GM21737 (cell line): Measurements from ENCODE around the gene ANKRD11.
"Not testable (repeated sequence)": the region's sequence is repeated elsewhere in the genome, so short reads cannot be mapped to it uniquely, and the experiment has no call there.

Source experiments
- ATAC-seq: cut with Tn5 transposase; IDR thresholded peaks from one replicate; pipeline ENCODE4 v1.9.1; 2021; ENCODE audit warnings: mild to moderate bottlenecking, moderate library complexity; ENCODE audit not compliant: unreplicated experiment

The ANKRD11 gene

GRCh38 chr16:89454378-89455125 is 35.8 kb downstream of the ANKRD11 start:
- ATAC-seq: not testable (repeated sequence)

DNA sequence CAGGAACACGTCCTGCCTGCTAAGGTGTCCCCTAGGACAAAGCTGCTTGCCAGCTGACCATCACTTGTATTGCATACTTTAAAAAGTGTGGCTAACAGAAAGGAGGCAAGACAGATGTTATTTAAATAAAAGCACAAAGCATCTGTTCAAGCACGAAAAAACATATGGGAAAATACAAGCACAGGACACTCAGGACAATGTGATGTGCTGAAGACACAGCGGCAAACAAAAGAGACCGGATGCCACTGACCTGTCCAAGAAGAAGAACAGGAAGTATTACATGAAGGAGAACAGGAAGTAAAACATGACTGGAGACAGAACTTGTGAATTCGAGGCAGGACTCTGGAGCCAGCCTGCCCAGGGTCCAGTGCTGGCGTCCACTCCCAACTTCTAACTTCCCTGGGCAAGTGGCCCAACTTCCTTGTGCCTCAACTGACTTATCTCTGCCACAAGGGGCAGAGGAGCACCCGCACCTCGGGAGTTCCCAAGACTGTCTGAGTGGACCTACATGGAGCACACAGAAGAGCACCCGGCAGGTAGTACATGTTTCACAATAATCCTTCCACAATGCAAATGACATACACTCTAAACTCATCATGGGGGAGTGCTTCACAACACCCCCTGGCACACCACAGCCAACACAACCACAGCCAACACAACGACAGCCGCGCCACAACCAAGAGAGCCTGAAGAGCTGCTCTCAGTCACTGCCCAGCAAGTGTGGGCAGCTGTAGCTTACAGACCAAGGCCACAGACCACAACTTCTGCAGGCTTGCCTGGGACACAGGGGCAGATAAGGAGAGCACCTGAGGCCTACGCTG is 36.6 kb downstream of the ANKRD11 start:
- no peak for ATAC-seq

GRCh38 chr16:89452925-89453324 is 37.4 kb downstream of the ANKRD11 start:
- ATAC-seq: no peak

GRCh38 chr16:89452241-89452640 is 38.1 kb downstream of the ANKRD11 start:
- no peak for ATAC-seq

DNA sequence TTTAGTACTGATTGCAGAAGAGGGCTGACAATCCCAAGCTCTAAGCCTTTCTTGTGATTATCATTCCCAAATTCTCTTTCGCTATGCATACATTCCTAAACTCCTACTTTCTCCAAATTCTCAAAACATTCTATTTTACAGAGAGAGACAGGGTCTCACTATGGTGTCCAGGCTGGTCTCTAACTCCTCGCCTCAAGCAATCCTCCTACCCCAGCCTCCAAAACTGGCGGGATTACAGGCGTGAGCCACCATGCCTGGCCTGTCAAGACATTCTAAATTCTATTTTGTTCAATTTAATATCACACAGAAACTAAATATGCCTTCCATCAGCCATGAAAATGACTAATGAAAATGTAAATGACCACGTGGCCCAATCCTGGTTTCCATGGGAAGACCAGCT is 39.8 kb downstream of the ANKRD11 start:
- no peak for ATAC-seq

- ATAC-seq: no peak
Measured at GRCh38 chr16:89449726-89450335, 40.5 kb downstream of the ANKRD11 start.

DNA sequence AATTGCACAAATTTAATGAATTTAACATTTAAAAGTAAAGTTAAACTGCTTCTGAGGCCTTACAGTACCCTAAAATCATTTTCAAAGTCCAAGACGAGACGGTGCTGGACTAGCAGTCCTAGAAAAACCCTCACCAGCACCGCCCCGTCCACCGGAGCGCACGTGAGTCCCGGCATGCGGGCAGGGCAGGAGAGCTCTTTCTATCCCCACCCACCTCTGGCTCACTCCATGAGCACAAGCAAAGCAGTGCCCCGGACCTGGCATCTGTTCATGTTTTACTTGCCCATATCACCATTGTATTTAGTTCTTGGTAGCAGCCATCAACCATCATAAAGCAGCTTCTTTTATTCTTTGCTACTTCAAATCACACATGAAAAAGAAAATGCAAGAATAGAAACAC is 41.7 kb downstream of the ANKRD11 start:
- ATAC-seq: no peak

DNA sequence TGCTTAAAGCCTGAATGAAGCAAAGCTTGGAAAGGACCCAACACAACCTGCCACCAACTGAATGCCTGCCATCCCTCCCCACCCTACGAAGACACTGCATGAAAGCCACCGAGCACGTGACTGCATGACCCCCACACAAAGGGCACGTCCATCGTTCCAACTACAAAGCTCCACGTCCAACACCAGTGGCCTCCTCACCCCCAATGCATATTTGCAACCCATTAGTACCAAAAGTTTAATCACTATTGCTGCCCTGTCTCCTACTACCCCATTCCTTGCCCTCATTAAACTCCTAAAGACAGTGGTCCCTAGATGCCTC is 43.4 kb downstream of the ANKRD11 start:
- no peak for ATAC-seq

DNA sequence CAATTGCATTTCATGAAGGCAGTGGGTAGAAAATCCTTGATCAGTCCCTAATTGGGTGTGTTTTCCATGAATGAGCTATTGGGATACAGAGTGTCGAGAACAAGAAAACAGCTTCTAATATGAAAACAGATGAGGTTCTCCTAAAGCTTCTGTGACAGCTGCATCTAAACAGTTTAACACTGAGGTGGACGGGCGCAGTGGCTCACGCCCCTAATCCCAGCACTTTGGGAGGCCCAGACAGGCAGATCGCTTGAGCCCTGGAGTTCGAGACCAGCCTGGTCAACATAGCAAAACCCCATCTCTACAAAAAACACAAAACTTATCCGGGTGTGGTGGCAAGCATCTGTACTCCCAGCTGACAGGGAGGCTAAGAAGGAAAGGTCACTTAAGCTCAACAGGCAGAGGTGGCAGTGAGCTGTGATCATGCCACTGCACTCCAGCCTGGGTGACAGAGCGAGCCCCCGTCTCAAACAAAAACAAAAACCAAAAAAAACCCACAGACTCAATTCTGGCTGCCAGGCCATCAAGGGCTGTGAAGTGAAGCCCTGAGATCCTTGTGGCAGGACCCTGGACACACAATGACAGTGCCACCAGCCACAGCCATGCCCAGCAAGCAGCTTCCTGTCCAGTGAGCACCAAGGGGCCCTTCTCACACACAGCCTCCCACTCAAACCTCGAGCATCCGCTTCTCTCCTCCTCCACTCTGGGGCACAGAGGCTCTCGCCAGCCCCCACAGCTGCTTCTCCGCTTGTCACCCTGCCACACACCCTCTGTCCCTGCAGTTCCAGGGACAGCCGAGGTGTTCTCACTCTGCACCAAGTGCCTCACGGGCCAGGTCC is 44.0 kb downstream of the ANKRD11 start:
- ATAC-seq: no peak

GRCh38 chr16:89445166-89445565 is 45.2 kb downstream of the ANKRD11 start:
- ATAC-seq: no peak

GRCh38 chr16:89444728-89445127 is 45.6 kb downstream of the ANKRD11 start:
- no peak for ATAC-seq

GRCh38 chr16:89444151-89444723 is 46.1 kb downstream of the ANKRD11 start:
- ATAC-seq: no peak

- ATAC-seq: no peak
Measured at GRCh38 chr16:89443727-89444084, 46.7 kb downstream of the ANKRD11 start.

DNA sequence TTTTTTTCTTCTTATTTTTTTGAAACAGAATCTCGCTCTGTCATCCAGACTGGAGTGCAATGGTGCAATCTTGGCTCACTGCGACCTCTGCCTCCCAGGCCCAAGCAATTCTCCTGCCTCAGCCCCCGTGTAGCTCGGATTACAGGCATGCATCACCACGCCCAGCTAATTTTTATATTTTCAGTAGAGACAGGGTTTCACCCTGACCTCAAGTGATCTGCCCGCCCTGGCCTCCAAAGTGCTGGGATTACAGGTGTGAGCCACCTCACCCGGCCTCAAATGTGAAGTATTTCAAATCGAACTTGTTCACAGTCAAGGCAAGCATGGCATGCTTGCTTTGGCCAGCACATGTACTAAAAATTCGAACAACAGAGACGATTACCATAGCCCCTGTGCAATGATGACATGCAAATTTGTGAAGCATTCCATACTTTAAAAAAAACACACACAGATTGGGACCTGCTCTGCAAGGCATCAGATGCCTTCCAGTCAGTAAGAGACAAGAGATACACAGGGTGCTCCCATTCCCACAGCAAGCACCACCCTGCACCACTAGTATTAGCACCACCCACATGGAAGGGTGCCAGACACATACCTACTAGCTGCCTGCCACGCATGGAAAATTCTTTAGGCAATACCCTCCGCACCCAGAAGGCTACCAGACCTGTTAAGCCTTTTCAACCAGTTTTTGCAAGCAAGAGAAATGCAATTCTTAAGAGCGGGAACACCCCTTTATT is 47.2 kb downstream of the ANKRD11 start:
- no peak for ATAC-seq

GRCh38 chr16:89442588-89442987 is 47.8 kb downstream of the ANKRD11 start:
- no peak for ATAC-seq

GRCh38 chr16:89439659-89440058 is 50.7 kb downstream of the ANKRD11 start:
- no peak for ATAC-seq

DNA sequence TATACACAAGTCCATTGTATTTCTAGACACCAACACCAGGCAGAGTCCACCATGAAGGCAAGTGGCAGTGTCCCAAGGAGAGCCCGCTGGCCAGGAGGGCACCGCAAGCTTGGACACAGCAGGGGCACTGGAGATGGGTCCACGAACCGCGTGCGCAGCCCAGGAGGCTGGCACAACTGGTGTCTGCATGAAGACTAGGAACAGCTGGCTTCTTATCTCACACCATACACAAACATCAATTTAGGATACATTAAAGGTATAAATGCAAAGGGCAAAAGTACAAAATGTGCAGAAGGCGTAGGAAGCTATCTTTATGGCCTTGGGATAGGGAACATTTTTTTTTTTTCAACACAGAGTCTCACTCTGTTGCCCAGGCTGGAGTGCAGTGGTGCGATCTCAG is 52.4 kb downstream of the ANKRD11 start:
- ATAC-seq: no peak

- no peak for ATAC-seq
Measured at GRCh38 chr16:89437251-89437987, 52.9 kb downstream of the ANKRD11 start.

DNA sequence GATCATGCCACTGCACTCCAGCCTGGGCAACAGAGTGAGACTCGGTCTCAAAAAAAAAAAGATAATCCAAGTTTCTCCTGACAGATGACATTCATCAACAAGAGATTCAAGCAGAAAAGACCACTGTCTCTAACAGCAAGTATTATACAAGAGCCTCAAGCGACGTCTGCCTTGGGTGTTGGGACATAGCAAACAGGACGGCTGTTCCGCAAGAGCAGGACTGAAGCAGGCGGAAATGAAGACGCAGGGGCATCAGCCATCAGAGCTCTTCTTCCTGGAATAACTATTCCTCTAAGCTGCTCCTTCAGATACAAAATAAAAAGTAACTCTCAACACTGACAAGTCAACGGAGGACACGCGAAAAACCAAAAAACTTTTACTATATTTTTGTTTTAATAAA is 54.0 kb downstream of the ANKRD11 start:
- no peak for ATAC-seq
